C4-2B (cell line): ENCODE data around the gene RPTOR.

Source experiments
- H3K27ac ChIP-seq: fragments of 450-650 bp; 2 replicates; pipeline ENCODE4 v1.5.1; 2017
- ZFX ChIP-seq: fragments of 450-650 bp; IDR thresholded peaks from 2 replicates; pipeline ENCODE4 v1.6.1; 2017
- TF ChIP-seq, protein P1 (sequence below): fragments of 450-650 bp; conservative IDR thresholded peaks from 2 replicates; pipeline ENCODE4 v1.5.1; 2017; ENCODE audit warnings: mild to moderate bottlenecking

Gene RPTOR

DNA sequence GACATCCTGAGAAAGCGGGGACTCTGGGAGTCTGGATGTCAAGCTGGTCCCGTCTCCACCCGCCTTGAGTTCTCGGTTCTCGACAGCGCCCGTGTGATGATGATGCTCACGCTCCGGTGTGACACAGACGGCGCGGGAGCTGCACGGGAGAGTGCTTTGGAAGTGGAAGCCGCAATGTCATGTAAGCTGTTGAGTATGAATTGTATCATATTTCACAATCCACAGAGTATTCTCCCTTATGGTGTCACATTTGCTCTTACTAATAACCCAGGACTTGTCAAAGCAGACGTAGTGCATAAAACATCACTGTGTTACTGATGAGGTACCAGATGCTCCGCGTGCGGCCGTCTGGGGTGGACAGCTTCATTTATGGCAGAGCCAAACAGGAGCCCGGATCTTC lies 229.5 kb downstream of the RPTOR start:
- TF ChIP-seq, protein P1, sequence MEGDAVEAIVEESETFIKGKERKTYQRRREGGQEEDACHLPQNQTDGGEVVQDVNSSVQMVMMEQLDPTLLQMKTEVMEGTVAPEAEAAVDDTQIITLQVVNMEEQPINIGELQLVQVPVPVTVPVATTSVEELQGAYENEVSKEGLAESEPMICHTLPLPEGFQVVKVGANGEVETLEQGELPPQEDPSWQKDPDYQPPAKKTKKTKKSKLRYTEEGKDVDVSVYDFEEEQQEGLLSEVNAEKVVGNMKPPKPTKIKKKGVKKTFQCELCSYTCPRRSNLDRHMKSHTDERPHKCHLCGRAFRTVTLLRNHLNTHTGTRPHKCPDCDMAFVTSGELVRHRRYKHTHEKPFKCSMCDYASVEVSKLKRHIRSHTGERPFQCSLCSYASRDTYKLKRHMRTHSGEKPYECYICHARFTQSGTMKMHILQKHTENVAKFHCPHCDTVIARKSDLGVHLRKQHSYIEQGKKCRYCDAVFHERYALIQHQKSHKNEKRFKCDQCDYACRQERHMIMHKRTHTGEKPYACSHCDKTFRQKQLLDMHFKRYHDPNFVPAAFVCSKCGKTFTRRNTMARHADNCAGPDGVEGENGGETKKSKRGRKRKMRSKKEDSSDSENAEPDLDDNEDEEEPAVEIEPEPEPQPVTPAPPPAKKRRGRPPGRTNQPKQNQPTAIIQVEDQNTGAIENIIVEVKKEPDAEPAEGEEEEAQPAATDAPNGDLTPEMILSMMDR = no peak
- no peak for TF ChIP-seq ZFX
- H3K27ac ChIP-seq = no peak overlapping the region

DNA sequence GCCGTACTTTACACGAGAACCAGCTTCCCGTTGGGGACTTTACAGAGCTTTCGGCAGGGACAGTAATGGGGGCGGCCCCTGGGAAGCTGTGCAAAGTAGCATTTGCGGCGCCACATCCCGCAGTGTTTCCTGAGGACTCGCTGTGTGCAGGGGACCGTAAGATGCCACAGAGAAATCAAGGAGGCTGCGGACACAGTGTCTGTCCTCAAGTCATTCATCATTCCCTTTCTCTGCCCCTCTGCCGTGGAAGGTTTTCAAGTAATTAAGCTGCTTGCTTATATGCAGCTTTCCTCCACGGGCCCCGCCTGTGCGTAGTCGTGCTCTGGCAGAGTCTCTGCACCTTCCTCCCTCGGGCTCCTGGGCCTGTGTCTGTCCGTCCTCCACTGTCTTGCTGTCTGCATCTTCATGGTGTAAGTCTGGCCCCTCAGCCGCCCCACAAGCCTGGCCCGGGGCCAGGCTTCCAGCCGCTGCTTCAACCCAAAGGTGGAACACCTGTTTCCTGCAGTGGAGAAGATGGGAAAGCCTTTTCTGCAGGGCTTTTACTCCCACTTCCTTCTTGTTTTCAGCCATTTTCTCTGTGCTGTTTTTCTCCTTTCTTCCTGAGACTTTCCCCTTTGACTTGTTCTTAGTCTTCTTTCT lies 230.1 kb downstream of the RPTOR start:
- TF ChIP-seq, protein P1 = no peak
- no peak for TF ChIP-seq ZFX
- H3K27ac ChIP-seq = no peak overlapping the region

DNA sequence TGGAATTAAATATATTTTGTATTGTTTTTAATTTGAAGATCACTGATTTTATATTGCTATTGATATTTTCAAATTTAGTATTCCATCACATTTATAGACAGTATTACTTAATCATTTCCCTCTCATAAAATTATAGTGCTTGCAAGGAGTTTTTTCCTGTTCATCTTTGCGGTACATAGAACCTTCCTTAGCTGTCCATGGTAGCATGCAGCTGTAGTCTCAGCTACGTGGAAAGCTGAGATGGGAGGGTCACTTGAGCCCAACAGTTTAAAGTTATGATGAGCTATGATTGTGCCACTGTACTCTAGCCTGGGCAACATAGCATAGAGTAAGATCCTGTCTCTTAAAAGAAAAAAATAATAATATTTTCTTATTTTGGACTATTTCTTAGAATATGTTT lies 231.2 kb downstream of the RPTOR start:
- no peak overlapping the region for H3K27ac ChIP-seq
- TF ChIP-seq, protein P1 = no peak
- no peak for TF ChIP-seq ZFX

DNA sequence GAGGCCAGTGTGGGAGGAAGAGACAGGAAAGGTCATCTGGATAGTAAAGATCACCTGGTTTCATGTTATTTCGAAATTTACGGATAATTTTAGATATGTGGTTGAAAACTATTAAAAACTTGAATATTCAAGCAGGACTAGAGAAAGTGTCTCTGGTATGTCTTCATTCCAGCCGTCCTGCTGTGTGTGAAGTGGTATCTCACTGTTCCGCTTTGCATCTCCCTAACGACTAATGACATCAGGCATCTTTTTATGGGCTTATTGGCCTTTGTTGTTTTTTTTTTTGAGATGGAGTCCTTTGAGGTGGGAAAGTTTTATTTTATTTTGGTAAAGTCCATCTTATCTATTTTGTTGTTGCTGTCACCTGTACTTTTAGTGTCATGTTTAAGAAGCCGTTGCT lies 232.6 kb downstream of the RPTOR start:
- H3K27ac ChIP-seq = no peak overlapping the region
- TF ChIP-seq, protein P1 = no peak
- TF ChIP-seq ZFX = no peak

DNA sequence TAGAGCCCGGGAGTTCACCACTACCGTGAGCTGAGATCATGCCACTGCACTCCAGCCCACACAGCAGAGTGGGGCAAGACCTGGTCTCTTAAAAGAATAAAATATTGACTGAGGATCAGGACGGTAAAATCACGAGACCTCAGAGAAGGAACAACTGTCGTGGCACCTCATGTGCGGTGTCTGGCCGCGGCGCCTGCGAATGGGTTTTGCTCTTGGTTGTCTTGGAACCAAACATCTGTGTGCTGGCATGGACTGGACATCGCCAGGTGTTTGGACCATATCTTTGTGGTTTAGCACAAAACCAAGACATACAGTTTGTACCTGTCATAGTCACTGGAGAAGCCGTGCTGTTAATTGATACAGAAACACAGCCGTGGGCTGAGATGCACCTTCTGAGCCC lies 234.1 kb downstream of the RPTOR start:
- TF ChIP-seq ZFX = no peak
- TF ChIP-seq, protein P1 = no peak
- no peak overlapping the region for H3K27ac ChIP-seq

DNA sequence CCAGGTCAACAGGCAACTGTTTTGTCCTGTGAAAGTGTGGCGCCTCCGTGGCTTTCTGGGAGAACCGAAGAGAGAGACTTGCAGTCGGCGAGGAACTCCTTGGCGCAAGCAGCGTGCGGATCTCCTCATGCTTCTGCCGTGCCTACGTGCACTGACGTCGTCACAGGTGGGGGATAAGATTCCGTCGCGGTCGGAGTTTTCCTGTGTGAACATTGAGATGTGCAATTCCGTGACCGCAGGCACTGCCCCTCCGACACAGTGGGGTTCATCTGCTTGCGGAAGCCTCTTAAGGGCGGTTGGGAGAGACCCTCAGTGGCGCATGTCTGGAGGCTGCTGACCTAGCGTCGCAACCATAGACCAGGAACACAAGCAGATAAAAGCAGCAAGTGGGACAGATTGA lies 234.7 kb downstream of the RPTOR start:
- H3K27ac ChIP-seq = no peak overlapping the region
- TF ChIP-seq, protein P1 = no peak
- no peak for TF ChIP-seq ZFX

DNA sequence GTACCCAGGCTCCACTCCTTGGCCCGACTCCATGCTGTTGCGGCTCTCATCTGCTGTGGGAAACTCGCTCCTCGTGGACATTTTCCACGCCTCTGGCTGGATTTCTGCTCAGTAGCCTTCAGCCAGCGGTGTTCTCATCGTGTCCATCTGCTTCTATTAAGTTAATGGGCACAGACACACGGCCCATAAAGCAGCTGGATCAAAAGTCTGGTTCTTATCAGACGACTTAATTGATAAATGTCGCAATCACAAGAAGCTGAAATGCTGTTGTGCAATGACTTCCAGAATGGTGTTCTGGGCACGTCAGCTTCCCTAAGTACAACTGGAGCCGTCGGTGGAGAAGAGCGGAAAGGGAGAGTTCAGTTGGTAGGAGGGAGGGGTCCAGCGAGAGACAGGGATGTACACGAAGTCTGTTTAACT lies 235.3 kb downstream of the RPTOR start:
- TF ChIP-seq, protein P1 = no peak
- TF ChIP-seq ZFX = no peak
- H3K27ac ChIP-seq = no peak overlapping the region
